Fibroblast of the aortic adventitia (primary cell): ENCODE measurements around the gene SUSD6. TPM values are rescaled to one million over a fixed set of nuclear protein-coding genes. Genes with fewer than 3 reads are reported as not detected.

Source experiments
- DNase-seq: peaks from one replicate; pipeline ENCODE4 v3.0.0-alpha.2; 2010; ENCODE audit warnings: low read depth
- H3K4me3 ChIP-seq: 2 replicates; pipeline ENCODE4 v1.5.1; 2011; ENCODE audit warnings: low read depth, mild to moderate bottlenecking, control low read depth, low read length, moderate library complexity
- CTCF ChIP-seq: IDR thresholded peaks from 2 replicates; pipeline ENCODE4 v1.5.1; 2011; ENCODE audit warnings: mild to moderate bottlenecking, low read length, control low read depth, inconsistent platforms; ENCODE audit not compliant: insufficient read depth
- total RNA-seq: library from RNA; depleted of rRNA; stranded (reverse); fragments of >200 nt; gene quantifications from 2 replicates; pipeline ENCODE4 v1.2.3, GENCODE V29; 2012; ENCODE audit warnings: low replicate concordance

SUSD6 gene
- total RNA-seq, 1 donor = 8.0 TPM

GRCh38 chr14:69682621-69683263, 71.3 kb downstream of the SUSD6 start:
- no peak for TF ChIP-seq CTCF
- H3K4me3 ChIP-seq = no peak overlapping the region
- peak; percentile 86 for DNase-seq

- H3K4me3 ChIP-seq = no peak overlapping the region
- DNase-seq = no peak
- TF ChIP-seq CTCF = no peak
These were observed 72.6 kb downstream of the SUSD6 start for GRCh38 chr14:69683971-69684370.

GRCh38 chr14:69684461-69685217, 73.2 kb downstream of the SUSD6 start:
- DNase-seq = no peak
- no peak for TF ChIP-seq CTCF
- no peak overlapping the region for H3K4me3 ChIP-seq

GRCh38 chr14:69685218-69685616, 73.8 kb downstream of the SUSD6 start:
- H3K4me3 ChIP-seq = no peak overlapping the region
- TF ChIP-seq CTCF = no peak
- DNase-seq = no peak

GRCh38 chr14:69685716-69686115, 74.3 kb downstream of the SUSD6 start:
- peak; percentile 71 for DNase-seq
- no peak for TF ChIP-seq CTCF
- H3K4me3 ChIP-seq = no peak overlapping the region

- H3K4me3 ChIP-seq = no peak overlapping the region
- no peak for TF ChIP-seq CTCF
- DNase-seq = no peak
These were observed 76.4 kb downstream of the SUSD6 start for GRCh38 chr14:69687606-69688298.
